Measurements from ENCODE around the gene GID4.

DNA sequence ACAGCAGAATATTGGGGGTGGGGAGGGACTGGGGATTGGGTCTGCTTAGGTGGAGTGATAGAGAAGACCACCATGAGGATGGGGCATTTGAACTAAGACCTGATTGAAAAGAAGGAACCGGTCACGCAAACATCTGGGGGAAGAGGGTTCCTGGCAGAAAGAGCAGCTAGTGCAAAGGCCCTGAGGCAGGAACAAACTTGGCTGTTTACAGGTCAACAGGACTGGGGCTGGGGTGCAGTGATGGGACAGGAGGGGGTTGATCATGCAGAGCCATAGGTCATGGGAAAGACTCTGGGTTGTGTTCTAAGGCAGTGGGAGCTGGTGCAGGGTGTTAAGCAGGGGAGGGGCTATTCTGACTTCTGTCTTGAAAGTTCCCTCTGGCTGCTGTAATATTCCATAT is 50.4 kb downstream of the GID4 start:
- TF ChIP-seq, protein P1, sequence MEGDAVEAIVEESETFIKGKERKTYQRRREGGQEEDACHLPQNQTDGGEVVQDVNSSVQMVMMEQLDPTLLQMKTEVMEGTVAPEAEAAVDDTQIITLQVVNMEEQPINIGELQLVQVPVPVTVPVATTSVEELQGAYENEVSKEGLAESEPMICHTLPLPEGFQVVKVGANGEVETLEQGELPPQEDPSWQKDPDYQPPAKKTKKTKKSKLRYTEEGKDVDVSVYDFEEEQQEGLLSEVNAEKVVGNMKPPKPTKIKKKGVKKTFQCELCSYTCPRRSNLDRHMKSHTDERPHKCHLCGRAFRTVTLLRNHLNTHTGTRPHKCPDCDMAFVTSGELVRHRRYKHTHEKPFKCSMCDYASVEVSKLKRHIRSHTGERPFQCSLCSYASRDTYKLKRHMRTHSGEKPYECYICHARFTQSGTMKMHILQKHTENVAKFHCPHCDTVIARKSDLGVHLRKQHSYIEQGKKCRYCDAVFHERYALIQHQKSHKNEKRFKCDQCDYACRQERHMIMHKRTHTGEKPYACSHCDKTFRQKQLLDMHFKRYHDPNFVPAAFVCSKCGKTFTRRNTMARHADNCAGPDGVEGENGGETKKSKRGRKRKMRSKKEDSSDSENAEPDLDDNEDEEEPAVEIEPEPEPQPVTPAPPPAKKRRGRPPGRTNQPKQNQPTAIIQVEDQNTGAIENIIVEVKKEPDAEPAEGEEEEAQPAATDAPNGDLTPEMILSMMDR (IDR thresholded peaks at IDR 0.05 in 4 of 5, conservative IDR thresholded peaks at IDR 0.05 in 1 of 5): no peak
- no peak for TF ChIP-seq POLR2A (IDR thresholded peaks at IDR 0.05)
